ENCODE results near the gene DGAT2. TPM values are rescaled to one million over a fixed set of nuclear protein-coding genes. Genes with fewer than 3 reads are reported as not detected.

DGAT2 gene
- total and polyA plus RNA-seq, 2 experiments from 2014 or later: 23.7 to 44.9 TPM

GRCh38 chr11:75812542-75813040 is 44.0 kb downstream of the DGAT2 start:
- no peaks in the 10 kb centered on the region for H3K27me3 ChIP-seq
- H3K4me3 ChIP-seq: no peak overlapping the region
- H3K9me3 ChIP-seq (ENCODE audit: low read depth): no peaks in the 10 kb centered on the region
- DNase-seq (ENCODE audit: low read depth in 1 of 2, low spot score in 1 of 2): peak in 1 of 2 donors; percentile 72
- peak overlapping the region; percentile 95 for H3K27ac ChIP-seq
- TF ChIP-seq CTCF (IDR thresholded peaks at IDR 0.05; ENCODE audit: low read depth, low read length): no peak
- H3K4me1 ChIP-seq (ENCODE audit: low read depth): peaks cover 17% of the 10 kb centered on the region
- no peaks in the 10 kb centered on the region for H3K36me3 ChIP-seq

- peak overlapping the region; percentile 95 for H3K27ac ChIP-seq
Observed at GRCh38 chr11:75813124-75813523, 44.5 kb downstream of the DGAT2 start.

GRCh38 chr11:75813622-75814039 is 45.1 kb downstream of the DGAT2 start:
- Histone ChIP-seq H3K27me3 (no peaks in the 10 kb centered on the region), H3K4me1 (ENCODE audit: low read depth) (peaks cover 17% of the 10 kb centered on the region), H3K36me3 (no peaks in the 10 kb centered on the region), H3K4me3 (no peak overlapping the region), H3K27ac (peak overlapping the region; percentile 95), H3K9me3 (ENCODE audit: low read depth) (no peaks in the 10 kb centered on the region)
- no peak for TF ChIP-seq CTCF (IDR thresholded peaks at IDR 0.05; ENCODE audit: low read depth, low read length)
- no peak for DNase-seq (ENCODE audit: low read depth in 1 of 2, low spot score in 1 of 2)

More at GRCh38 chr11:75813124-75813523, 44.5 kb downstream of the DGAT2 start:
- Histone ChIP-seq H3K4me3 (no peak overlapping the region), H3K9me3 (ENCODE audit: low read depth) (no peaks in the 10 kb centered on the region), H3K36me3 (no peaks in the 10 kb centered on the region), H3K4me1 (ENCODE audit: low read depth) (peaks cover 17% of the 10 kb centered on the region), H3K27me3 (no peaks in the 10 kb centered on the region)
- no peak for TF ChIP-seq CTCF (IDR thresholded peaks at IDR 0.05; ENCODE audit: low read depth, low read length)
- DNase-seq (ENCODE audit: low read depth in 1 of 2, low spot score in 1 of 2): no peak

- H3K9me3 ChIP-seq (ENCODE audit: low read depth): no peaks in the 10 kb centered on the region
- peaks cover 17% of the 10 kb centered on the region for H3K4me1 ChIP-seq (ENCODE audit: low read depth)
- TF ChIP-seq CTCF (IDR thresholded peaks at IDR 0.05; ENCODE audit: low read depth, low read length): no peak
- H3K27me3 ChIP-seq: no peaks in the 10 kb centered on the region
- DNase-seq (ENCODE audit: low read depth in 1 of 2, low spot score in 1 of 2): no peak
- peak overlapping the region; percentile 95 for H3K27ac ChIP-seq
- no peaks in the 10 kb centered on the region for H3K36me3 ChIP-seq
- H3K4me3 ChIP-seq: peak overlapping the region; percentile 83
Observed at GRCh38 chr11:75814363-75814676, 45.7 kb downstream of the DGAT2 start.

- H3K27ac ChIP-seq: peak within 1 kb of the TSS; percentile 95
- H3K27me3 ChIP-seq: no peaks in the 10 kb centered on the region
- TF ChIP-seq CTCF (IDR thresholded peaks at IDR 0.05; ENCODE audit: low read depth, low read length): no peak
- peak; percentile 100 for DNase-seq (ENCODE audit: low read depth in 1 of 2, low spot score in 1 of 2)
- H3K4me3 ChIP-seq: peak within 1 kb of the TSS; percentile 83
- no peaks in the 10 kb centered on the region for H3K9me3 ChIP-seq (ENCODE audit: low read depth)
- H3K4me1 ChIP-seq (ENCODE audit: low read depth): peaks cover 17% of the 10 kb centered on the region
- H3K36me3 ChIP-seq: no peaks in the 10 kb centered on the region
Observed at GRCh38 chr11:75814677-75815344, 46.2 kb downstream of the DGAT2 start, which contains the start of gene UVRAG. Gene UVRAG, plus strand, starts transcription at chr11:75815210. Its CDS starts 198 bp downstream, at chr11:75815408.
